Mammary epithelial cell (primary cell): Measurements from ENCODE around the gene UVRAG.

Experiments used
- CTCF ChIP-seq, 2 donors: IDR thresholded peaks in 1 of 2; conservative IDR thresholded peaks in 1 of 2; 2 replicates each; pipeline ENCODE4 v1.5.1; 2011 to 2012; ENCODE audit warnings: inconsistent platforms in 2 of 2, low read length in 2 of 2, mild to moderate bottlenecking in 2 of 2, control low read depth in 1 of 2, low read depth in 1 of 2; ENCODE audit not compliant: insufficient read depth in 1 of 2; ENCODE audit errors: extremely low read depth in 1 of 2
- EZH2 ChIP-seq: IDR thresholded peaks from 2 replicates; pipeline ENCODE4 v1.6.1; 2012; ENCODE audit warnings: low read length, inconsistent platforms, borderline replicate concordance

GRCh38 chr11:75884321-75884720 lies 69.3 kb downstream of the UVRAG start:
- no peak for TF ChIP-seq CTCF (conservative IDR thresholded peaks at IDR 0.05 in 1 of 2, IDR thresholded peaks at IDR 0.05 in 1 of 2; ENCODE audit: extremely low read depth in 1 of 2, insufficient read depth in 1 of 2, low read depth in 1 of 2, low read length in 2 of 2)
- no peak for TF ChIP-seq EZH2
